Inflammatory macrophage treated with lipopolysaccharide for 4 hours (primary cell): Measurements from ENCODE around the gene KIF21B.

Experiments
- DNase-seq: peaks from one replicate; pipeline ENCODE4 v3.0.0-alpha.2; 2020

The KIF21B gene

GRCh38 chr1:200991097-200991614 lies 32.4 kb downstream of the KIF21B start:
- DNase-seq, result no peak

DNA sequence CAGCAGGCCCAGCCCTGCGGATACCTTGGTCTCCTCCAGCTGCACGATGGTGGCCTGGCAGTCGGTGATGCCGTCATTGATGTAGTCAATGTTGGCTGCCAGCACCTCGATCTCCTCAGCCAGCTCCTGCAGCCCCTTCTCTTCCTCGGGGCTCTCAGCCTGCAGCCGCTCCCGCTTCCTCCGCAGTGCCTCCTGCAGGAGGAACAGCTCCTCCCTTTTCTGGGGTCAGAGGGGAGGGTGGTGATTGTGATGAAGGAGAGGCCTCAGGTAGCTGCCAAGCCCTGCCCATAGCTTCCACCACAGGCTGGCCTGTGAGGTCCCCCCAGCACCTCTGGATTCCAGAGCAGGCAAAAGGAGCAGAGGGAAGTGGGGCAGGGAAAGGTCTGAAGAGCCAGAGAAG lies 33.4 kb downstream of the KIF21B start:
- no peak for DNase-seq

- no peak for DNase-seq
These were observed 34.2 kb downstream of the KIF21B start for GRCh38 chr1:200989337-200989736.

- no peak for DNase-seq
These were observed 34.8 kb downstream of the KIF21B start for GRCh38 chr1:200988693-200989092.

- no peak for DNase-seq
These were observed 38.0 kb downstream of the KIF21B start for GRCh38 chr1:200985481-200985880.

DNA sequence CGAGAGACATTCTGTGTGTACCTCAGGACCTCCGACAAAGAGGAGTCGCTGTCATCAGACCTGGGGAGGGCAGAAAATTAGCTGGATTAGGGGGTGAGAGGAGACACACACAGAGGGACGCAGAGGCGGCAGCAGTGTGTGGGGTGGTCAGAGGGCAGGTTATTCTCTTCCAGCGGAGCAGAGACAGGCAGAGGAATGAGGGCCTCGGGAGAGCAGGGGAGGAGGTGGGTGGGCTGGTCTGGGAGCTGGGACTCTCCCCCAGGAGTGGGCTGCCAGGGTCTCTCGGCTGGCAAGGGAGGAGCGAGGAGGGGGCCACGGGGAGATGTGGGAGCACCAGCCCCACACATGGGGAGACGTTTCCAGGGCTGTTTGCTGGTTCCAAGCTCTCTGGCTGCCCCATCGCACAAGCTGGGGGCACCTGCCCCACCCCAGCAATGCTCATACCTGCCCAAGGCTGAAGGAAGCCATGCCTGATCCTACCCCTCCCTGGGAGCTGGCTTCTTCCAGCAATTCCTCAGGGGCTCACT lies 40.4 kb downstream of the KIF21B start:
- DNase-seq, result no peak

GRCh38 chr1:200982071-200982945 lies 41.2 kb downstream of the KIF21B start:
- DNase-seq, result no peak

DNA sequence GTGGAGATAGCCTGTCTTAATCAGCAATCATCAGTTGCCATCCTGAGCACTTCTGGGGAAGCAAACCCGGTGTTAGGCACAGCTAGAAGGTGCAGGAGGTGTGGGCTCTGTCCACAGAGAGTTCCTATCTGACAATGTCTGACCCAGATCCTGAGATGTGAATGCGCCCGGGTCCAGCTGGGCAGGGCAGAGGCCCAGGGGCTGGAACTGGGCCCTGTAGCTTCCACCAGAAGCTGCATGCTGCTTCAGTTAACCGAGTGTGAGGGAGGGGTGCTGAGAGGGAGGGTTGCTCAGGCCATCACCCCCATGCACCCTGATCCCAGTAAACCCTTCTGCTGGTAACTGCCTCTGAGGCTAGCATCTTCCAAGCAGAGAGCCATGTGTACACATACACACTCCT lies 42.2 kb downstream of the KIF21B start:
- DNase-seq, result no peak

DNA sequence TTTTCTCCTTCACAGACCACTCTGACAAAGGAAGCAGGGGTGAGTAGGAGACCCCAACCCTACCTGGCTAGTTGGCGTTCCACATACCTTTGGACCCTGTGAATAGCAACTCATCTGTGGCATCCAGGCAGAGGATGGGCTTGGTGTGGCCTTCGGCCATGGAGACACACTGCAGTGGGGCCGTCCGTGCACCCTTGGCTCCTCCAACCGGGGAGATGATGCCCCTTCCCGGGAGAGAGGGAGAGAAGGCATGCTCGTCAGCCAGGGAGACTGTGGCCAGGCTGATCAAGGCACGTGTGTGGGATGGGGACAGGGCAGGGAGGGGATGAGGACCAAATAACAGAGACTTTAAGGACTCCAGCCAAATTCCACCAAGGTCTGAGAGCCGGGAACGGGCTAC lies 42.6 kb downstream of the KIF21B start:
- no peak for DNase-seq

GRCh38 chr1:200980452-200980772 lies 43.1 kb downstream of the KIF21B start:
- DNase-seq, result no peak

GRCh38 chr1:200979574-200980451 lies 43.7 kb downstream of the KIF21B start:
- peak; percentile 39 for DNase-seq

GRCh38 chr1:200977071-200977754 lies 46.3 kb downstream of the KIF21B start:
- no peak for DNase-seq

- DNase-seq, result no peak
These were observed 46.9 kb downstream of the KIF21B start for GRCh38 chr1:200976634-200977033.

GRCh38 chr1:200975458-200975857 lies 48.1 kb downstream of the KIF21B start:
- no peak for DNase-seq

DNA sequence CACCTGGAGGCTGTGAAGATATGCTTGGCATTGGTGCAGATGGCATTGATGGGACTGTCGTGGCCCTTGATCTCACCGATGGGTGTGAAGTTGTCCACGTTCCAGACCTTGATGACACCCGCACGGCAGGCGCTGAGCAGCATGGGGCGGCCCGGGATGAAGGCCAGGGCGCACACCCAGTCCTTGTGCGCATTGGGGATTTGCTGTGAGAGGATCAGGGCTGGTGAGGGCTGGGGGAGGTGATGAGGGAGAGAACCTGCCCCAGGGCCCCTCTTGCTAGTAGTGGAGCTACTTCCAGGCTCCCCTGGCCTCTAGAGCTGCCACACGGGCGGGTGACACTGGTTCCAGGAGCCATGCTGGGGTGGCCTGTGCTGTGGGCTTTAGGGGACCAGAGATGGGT lies 48.8 kb downstream of the KIF21B start:
- no peak for DNase-seq

DNA sequence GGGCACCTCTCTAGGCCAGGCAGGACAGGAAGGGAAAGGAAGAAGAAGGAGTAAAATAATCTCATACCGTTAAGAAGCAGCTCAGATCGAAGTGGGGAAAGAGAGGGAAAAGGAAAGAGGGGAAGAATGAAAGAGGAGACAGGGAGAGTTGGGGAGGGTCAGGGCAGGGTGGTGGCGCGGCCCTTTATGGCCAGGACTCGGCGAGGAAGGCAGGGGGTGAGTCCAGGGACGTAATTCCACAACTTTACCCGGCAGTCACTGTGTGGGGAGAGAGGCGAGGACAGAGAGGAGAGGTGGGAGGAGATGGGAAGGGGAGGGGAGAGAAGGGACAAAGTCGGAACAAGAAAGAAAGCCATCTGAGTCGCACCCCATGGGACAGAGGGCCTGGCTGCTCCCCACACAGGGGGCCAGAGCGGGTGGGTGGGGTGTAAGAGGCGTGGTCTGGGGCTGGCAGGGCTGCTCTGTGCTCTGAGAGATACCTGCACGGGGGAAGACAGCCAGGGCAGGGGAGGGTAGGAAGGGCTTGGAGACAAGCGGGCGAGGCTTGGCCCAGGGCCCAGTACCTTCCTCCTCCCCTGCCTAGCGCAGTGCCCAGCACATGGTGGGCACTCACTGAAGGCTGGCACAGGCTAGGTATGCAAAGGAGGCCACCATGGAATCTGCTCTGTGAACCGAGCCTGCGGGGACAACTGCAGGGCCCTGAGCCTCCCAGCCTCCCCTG lies 49.4 kb downstream of the KIF21B start:
- DNase-seq, result no peak

- DNase-seq, result no peak
These were observed 50.4 kb downstream of the KIF21B start for GRCh38 chr1:200972985-200973742.

DNA sequence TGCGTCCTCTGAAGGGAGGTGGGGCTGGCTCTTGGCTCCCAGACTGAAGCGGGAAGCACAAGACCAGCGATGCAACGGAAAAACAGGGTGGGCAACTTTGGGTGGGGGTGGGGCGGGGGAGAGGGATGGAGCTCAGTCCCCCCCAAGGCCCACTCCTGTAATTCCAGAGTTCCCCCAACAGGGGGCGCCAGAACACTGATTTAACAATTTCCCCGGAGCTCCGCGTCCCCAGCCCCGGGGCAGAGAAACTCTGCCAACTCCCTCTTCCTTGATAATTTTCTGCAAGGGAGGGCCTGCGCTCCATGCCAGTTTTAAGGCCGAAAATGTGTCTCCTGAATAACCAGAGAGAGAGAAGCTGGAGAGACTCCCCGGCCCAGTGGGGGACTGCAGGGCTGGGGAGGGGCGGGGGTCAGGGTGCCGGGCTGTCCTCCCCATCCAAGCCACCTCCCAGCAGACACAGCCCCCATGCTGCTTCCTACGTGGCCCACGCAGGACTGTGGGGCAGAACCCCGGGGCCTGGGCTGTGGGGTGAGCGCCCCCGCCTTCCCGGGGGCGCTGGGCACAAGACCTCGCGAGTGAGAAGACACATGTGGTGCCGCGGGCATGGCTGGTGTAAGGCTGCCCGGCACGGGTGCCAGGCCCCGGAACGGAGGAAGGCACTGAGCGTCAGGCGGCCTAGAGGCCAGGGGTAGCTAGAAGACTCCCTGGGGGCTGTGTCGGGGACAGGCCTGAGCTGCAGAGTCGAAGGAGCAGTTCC lies 51.4 kb downstream of the KIF21B start:
- peak; percentile 33 for DNase-seq

GRCh38 chr1:200971428-200971903 lies 52.0 kb downstream of the KIF21B start:
- no peak for DNase-seq

DNA sequence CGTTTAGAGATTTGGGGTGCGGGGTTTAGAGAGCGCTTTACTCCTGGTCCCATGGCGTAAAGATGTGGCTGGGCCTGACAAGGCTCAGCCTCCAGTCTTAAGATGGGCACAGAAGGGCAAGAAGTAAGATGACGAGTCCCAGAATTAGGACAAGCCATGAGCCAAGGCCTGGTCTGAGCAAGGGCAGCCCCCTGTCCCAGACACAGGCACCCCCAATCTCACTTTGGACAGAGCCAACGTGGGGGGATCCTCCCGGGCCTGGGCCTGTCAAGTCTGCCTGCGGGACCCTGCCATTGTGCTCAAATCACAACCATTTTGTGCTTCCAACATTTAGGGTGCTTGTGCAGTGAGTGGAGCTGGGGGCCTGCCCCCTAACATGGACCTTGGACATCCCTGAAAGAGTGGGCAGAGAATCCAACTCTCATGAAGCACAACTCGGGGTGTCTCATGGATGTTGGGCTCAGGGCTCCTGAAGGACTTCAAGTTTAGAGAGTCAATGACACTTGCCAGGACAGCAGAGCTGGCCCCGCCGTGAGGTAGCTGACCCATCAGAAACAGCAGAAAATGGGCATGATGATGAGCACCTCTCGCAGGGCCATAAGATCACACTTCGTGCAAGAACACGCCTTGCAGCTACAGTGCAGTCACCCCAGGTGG lies 52.6 kb downstream of the KIF21B start:
- DNase-seq, result no peak
